Measurements from ENCODE around the gene ARHGAP40. TPM values are rescaled to one million over a fixed set of nuclear protein-coding genes. Genes with fewer than 3 reads are reported as not detected.

ARHGAP40 gene
- total and polyA plus RNA-seq, 10 donors, result 0.03 TPM; not detected in 9

- WGBS, 5 donors, result 48 to 60% (median 57%) methylated on average over 5 to 7 of the region's 7 CpGs
- Histone ChIP-seq H3K9me3 (no peaks in the 10 kb centered on the region), H3K4me3 (no peak overlapping the region), H3K27ac (no peak overlapping the region), H3K36me3 (no peaks in the 10 kb centered on the region), H3K27me3 (replicated peaks in 1 of 7) (peaks cover 0 to 45% (median 0%) of the 10 kb centered on the region in 7 donors), H3K4me1 (no peaks in the 10 kb centered on the region)
- TF ChIP-seq POLR2AphosphoS5 (IDR thresholded peaks at IDR 0.05) (no peak), POLR2A (IDR thresholded peaks at IDR 0.05) (no peak)
- TF ChIP-seq, protein P1, sequence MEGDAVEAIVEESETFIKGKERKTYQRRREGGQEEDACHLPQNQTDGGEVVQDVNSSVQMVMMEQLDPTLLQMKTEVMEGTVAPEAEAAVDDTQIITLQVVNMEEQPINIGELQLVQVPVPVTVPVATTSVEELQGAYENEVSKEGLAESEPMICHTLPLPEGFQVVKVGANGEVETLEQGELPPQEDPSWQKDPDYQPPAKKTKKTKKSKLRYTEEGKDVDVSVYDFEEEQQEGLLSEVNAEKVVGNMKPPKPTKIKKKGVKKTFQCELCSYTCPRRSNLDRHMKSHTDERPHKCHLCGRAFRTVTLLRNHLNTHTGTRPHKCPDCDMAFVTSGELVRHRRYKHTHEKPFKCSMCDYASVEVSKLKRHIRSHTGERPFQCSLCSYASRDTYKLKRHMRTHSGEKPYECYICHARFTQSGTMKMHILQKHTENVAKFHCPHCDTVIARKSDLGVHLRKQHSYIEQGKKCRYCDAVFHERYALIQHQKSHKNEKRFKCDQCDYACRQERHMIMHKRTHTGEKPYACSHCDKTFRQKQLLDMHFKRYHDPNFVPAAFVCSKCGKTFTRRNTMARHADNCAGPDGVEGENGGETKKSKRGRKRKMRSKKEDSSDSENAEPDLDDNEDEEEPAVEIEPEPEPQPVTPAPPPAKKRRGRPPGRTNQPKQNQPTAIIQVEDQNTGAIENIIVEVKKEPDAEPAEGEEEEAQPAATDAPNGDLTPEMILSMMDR (IDR thresholded peaks at IDR 0.05 in 8 of 11, conservative IDR thresholded peaks at IDR 0.05 in 3 of 11), result no peak
- intact Hi-C loops (cut with DNase I; ENCODE audit: low total_unique reads), result no loop called here
- no peak for DNase-seq
Observed at GRCh38 chr20:38584099-38584763, 17.4 kb upstream of the ARHGAP40 start.

GRCh38 chr20:38585404-38586180, 16.0 kb upstream of the ARHGAP40 start:
- H3K4me3 ChIP-seq, result no peak overlapping the region
- intact Hi-C loops (cut with DNase I; ENCODE audit: low total_unique reads), result no loop called here
- WGBS, 5 donors, result 83 to 89% (median 84%) methylated on average over 9 to 10 of the region's 10 CpGs
- TF ChIP-seq, protein P1 (IDR thresholded peaks at IDR 0.05 in 8 of 11, conservative IDR thresholded peaks at IDR 0.05 in 3 of 11), result no peak
- TF ChIP-seq POLR2A (IDR thresholded peaks at IDR 0.05) (no peak), POLR2AphosphoS5 (IDR thresholded peaks at IDR 0.05) (no peak)
- no peak overlapping the region for H3K27ac ChIP-seq
- H3K9me3 ChIP-seq, result no peaks in the 10 kb centered on the region
- DNase-seq, result no peak
- no peaks in the 10 kb centered on the region for H3K4me1 ChIP-seq
- H3K36me3 ChIP-seq, result no peaks in the 10 kb centered on the region
- H3K27me3 ChIP-seq (replicated peaks in 1 of 7), result peaks cover 0 to 51% (median 0%) of the 10 kb centered on the region in 7 donors

GRCh38 chr20:38586181-38586525, 15.5 kb upstream of the ARHGAP40 start:
- WGBS, 5 donors, result 54 to 72% (median 71%) methylated on average over 2 to 3 of the region's 3 CpGs
- Histone ChIP-seq H3K4me1 (no peaks in the 10 kb centered on the region), H3K27me3 (replicated peaks in 1 of 7) (peaks cover 0 to 55% (median 0%) of the 10 kb centered on the region in 7 donors)

More at GRCh38 chr20:38586181-38586525, 15.5 kb upstream of the ARHGAP40 start:
- no peak for TF ChIP-seq POLR2A (IDR thresholded peaks at IDR 0.05)
- TF ChIP-seq POLR2AphosphoS5 (IDR thresholded peaks at IDR 0.05), result no peak
- TF ChIP-seq, protein P1 (IDR thresholded peaks at IDR 0.05 in 8 of 11, conservative IDR thresholded peaks at IDR 0.05 in 3 of 11), result no peak
- intact Hi-C loops (cut with DNase I; ENCODE audit: low total_unique reads), result no loop called here
- Histone ChIP-seq H3K27ac (no peak overlapping the region), H3K36me3 (no peaks in the 10 kb centered on the region), H3K9me3 (no peaks in the 10 kb centered on the region), H3K4me3 (no peak overlapping the region)
- DNase-seq, result no peak

Measured in spleen (tissue), 11 donors.